ENCODE results near the gene XYLT2. TPM values are rescaled to one million over a fixed set of nuclear protein-coding genes. Genes with fewer than 3 reads are reported as not detected.

The XYLT2 gene
- polyA plus RNA-seq, 1 experiment, result 25.0 TPM

GRCh38 chr17:50308666-50309065 lies 37.3 kb upstream of the XYLT2 start:
- ChIA-PET POLR2A (no interaction called here), CTCF (interaction anchor here (1.0 to 3.6 kb wide), 9 partner anchors 8 to 222 kb away, joined by 3 to 16 read pairs (median 4); no protein-coding TSS in a partner anchor)

GRCh38 chr17:50310455-50311111 lies 35.3 kb upstream of the XYLT2 start:
- H3K4me3 ChIP-seq (ENCODE audit: low read depth, low read length), result no peak overlapping the region
- no peaks in the 10 kb centered on the region for H3K36me3 ChIP-seq (ENCODE audit: control insufficient read depth, insufficient read depth, low read length)
- POLR2A ChIA-PET, result no interaction called here
- DNase-seq (ENCODE audit: low read depth), result no peak
- no peak for TF ChIP-seq CTCF (IDR thresholded peaks at IDR 0.05; ENCODE audit: insufficient read depth, low read depth, low read length)
- CTCF ChIA-PET, result interaction anchor here (2.7 to 3.6 kb wide), 2 partner anchors 13 to 141 kb away, joined by 10 to 16 read pairs; no protein-coding TSS in a partner anchor
- H3K27me3 ChIP-seq (ENCODE audit: control insufficient read depth, insufficient read depth, low read length), result peaks cover 11% of the 10 kb centered on the region

More at GRCh38 chr17:50308666-50309065, 37.3 kb upstream of the XYLT2 start:
- TF ChIP-seq CTCF (IDR thresholded peaks at IDR 0.05; ENCODE audit: insufficient read depth, low read depth, low read length), result no peak
- Histone ChIP-seq H3K27me3 (ENCODE audit: control insufficient read depth, insufficient read depth, low read length) (peaks cover 10% of the 10 kb centered on the region), H3K36me3 (ENCODE audit: control insufficient read depth, insufficient read depth, low read length) (no peaks in the 10 kb centered on the region), H3K4me3 (ENCODE audit: low read depth, low read length) (no peak overlapping the region)
- no peak for DNase-seq (ENCODE audit: low read depth)

- TF ChIP-seq CTCF (IDR thresholded peaks at IDR 0.05; ENCODE audit: insufficient read depth, low read depth, low read length), result no peak
- Histone ChIP-seq H3K4me3 (ENCODE audit: low read depth, low read length) (no peak overlapping the region), H3K27me3 (ENCODE audit: control insufficient read depth, insufficient read depth, low read length) (peaks cover 13% of the 10 kb centered on the region), H3K36me3 (ENCODE audit: control insufficient read depth, insufficient read depth, low read length) (no peaks in the 10 kb centered on the region)
- no peak for DNase-seq (ENCODE audit: low read depth)
- ChIA-PET CTCF (interaction anchor here (1.7 kb wide), 1 partner anchor 13 kb away, joined by 8 read pairs; no protein-coding TSS in a partner anchor), POLR2A (no interaction called here)
These were observed 34.8 kb upstream of the XYLT2 start for GRCh38 chr17:50311112-50311460.

- TF ChIP-seq CTCF (IDR thresholded peaks at IDR 0.05; ENCODE audit: insufficient read depth, low read depth, low read length), result no peak
- CTCF ChIA-PET, result interaction anchor here (1.3 to 1.7 kb wide), 4 partner anchors 10 to 172 kb away, joined by 3 to 8 read pairs (median 6); no protein-coding TSS in a partner anchor
- H3K4me3 ChIP-seq (ENCODE audit: low read depth, low read length), result no peak overlapping the region
- no peaks in the 10 kb centered on the region for H3K36me3 ChIP-seq (ENCODE audit: control insufficient read depth, insufficient read depth, low read length)
- DNase-seq (ENCODE audit: low read depth), result no peak
- POLR2A ChIA-PET, result no interaction called here
- peaks cover 13% of the 10 kb centered on the region for H3K27me3 ChIP-seq (ENCODE audit: control insufficient read depth, insufficient read depth, low read length)
These were observed 34.4 kb upstream of the XYLT2 start for GRCh38 chr17:50311483-50311882.

GRCh38 chr17:50312308-50312707 lies 33.6 kb upstream of the XYLT2 start:
- no peak for DNase-seq (ENCODE audit: low read depth)
- CTCF ChIA-PET, result interaction anchor here (1.3 to 1.7 kb wide), 4 partner anchors 9 to 173 kb away, joined by 3 to 8 read pairs (median 6); no protein-coding TSS in a partner anchor
- H3K4me3 ChIP-seq (ENCODE audit: low read depth, low read length), result no peak overlapping the region
- peaks cover 16% of the 10 kb centered on the region for H3K27me3 ChIP-seq (ENCODE audit: control insufficient read depth, insufficient read depth, low read length)
- no peak for TF ChIP-seq CTCF (IDR thresholded peaks at IDR 0.05; ENCODE audit: insufficient read depth, low read depth, low read length)
- POLR2A ChIA-PET, result no interaction called here
- H3K36me3 ChIP-seq (ENCODE audit: control insufficient read depth, insufficient read depth, low read length), result no peaks in the 10 kb centered on the region

Data from BJ (cell line).